Measurements from ENCODE around the gene BCR.

DNA sequence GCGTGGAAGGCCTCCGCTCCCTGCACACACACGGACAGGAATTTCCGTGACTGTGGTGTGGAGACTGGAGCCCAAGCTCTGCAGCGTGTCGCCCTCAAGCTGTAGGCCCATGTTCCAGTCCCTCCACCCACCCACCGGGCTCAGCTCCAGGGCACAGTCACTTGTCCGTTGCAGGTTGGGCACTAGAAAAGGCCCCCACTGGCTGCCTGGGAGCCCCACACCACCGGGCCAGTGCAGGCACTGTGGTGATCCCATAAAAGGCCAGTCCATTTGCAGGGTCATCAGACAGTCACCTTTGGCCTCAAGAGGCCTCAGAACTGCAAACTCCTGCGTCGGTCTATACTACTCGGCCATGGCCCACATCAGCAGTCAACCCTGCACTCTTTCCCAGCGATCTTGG, 18.7 kb upstream of the BCR start:
- TF ChIP-seq MYC (IDR thresholded peaks at IDR 0.05; ENCODE audit: low read depth, low read length) (no peak), POLR2A (IDR thresholded peaks at IDR 0.05; ENCODE audit: extremely low read depth, insufficient read length) (no peak), MAX (IDR thresholded peaks at IDR 0.05; ENCODE audit: low read depth, low read length) (no peak)
- TF ChIP-seq, protein P1, sequence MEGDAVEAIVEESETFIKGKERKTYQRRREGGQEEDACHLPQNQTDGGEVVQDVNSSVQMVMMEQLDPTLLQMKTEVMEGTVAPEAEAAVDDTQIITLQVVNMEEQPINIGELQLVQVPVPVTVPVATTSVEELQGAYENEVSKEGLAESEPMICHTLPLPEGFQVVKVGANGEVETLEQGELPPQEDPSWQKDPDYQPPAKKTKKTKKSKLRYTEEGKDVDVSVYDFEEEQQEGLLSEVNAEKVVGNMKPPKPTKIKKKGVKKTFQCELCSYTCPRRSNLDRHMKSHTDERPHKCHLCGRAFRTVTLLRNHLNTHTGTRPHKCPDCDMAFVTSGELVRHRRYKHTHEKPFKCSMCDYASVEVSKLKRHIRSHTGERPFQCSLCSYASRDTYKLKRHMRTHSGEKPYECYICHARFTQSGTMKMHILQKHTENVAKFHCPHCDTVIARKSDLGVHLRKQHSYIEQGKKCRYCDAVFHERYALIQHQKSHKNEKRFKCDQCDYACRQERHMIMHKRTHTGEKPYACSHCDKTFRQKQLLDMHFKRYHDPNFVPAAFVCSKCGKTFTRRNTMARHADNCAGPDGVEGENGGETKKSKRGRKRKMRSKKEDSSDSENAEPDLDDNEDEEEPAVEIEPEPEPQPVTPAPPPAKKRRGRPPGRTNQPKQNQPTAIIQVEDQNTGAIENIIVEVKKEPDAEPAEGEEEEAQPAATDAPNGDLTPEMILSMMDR (IDR thresholded peaks at IDR 0.05; ENCODE audit: low read depth, low read length), result no peak

Measured in NB4 (cell line).